Bronchial epithelial cell (primary cell): Measurements from ENCODE around the gene PHPT1. TPM values are rescaled to one million over a fixed set of nuclear protein-coding genes. Genes with fewer than 3 reads are reported as not detected.
"Not testable (repeated sequence)": the region's sequence is repeated elsewhere in the genome, so short reads cannot be mapped to it uniquely, and the experiment has no call there.

Source experiments
- DNase-seq: peaks from one replicate; pipeline ENCODE4 v3.0.0-alpha.2; 2010; ENCODE audit warnings: low read depth
- FAIRE-seq: peaks from 2 replicates; lab custom pipeline; 2011; peaks lifted over from hg19 to GRCh38; lab: Jason Lieb, UNC
- H3K27me3 ChIP-seq: 2 replicates; pipeline ENCODE4 v1.5.1; 2011; ENCODE audit warnings: low read length; ENCODE audit not compliant: control insufficient read depth, insufficient read depth
- H3K36me3 ChIP-seq: 2 replicates; pipeline ENCODE4 v1.5.1; 2011; ENCODE audit warnings: low read length; ENCODE audit not compliant: control insufficient read depth, insufficient read depth
- H3K4me3 ChIP-seq: 2 replicates; pipeline ENCODE4 v1.5.1; 2011; ENCODE audit warnings: mild to moderate bottlenecking, low read depth, low read length, control low read depth
- CTCF ChIP-seq: IDR thresholded peaks from 2 replicates; pipeline ENCODE4 v1.5.1; 2011; ENCODE audit warnings: mild to moderate bottlenecking, moderate library complexity, low read length, control low read depth, inconsistent platforms; ENCODE audit not compliant: insufficient read depth, severe bottlenecking
- total RNA-seq: library from RNA; depleted of rRNA; stranded (reverse); fragments of >200 nt; gene quantifications from 2 replicates; pipeline ENCODE4 v1.2.1, GENCODE V29; 2014

PHPT1 gene
- 57.9 and 124 TPM in 2 replicates for total RNA-seq

- Histone ChIP-seq H3K4me3 (peak within 1 kb of the TSS; percentile 80), H3K27me3 (peaks cover 7% of the 10 kb centered on the region), H3K36me3 (peaks cover 10% of the 10 kb centered on the region)
- no peak for TF ChIP-seq CTCF
- DNase-seq (peak; percentile 97), FAIRE-seq (no peak)
Observed at GRCh38 chr9:136849038-136849959, at the start of gene PHPT1. Gene PHPT1 (plus strand): TSS chr9:136849409. CDS start chr9:136849431, 22 bp downstream.

GRCh38 chr9:136799854-136800657, 49.2 kb upstream of the PHPT1 start:
- Histone ChIP-seq H3K4me3 (peak overlapping the region; percentile 25), H3K36me3 (no peaks in the 10 kb centered on the region), H3K27me3 (peaks cover 9% of the 10 kb centered on the region)
- no peak for TF ChIP-seq CTCF
- DNase-seq (peak; percentile 71), FAIRE-seq (no peak)

DNA sequence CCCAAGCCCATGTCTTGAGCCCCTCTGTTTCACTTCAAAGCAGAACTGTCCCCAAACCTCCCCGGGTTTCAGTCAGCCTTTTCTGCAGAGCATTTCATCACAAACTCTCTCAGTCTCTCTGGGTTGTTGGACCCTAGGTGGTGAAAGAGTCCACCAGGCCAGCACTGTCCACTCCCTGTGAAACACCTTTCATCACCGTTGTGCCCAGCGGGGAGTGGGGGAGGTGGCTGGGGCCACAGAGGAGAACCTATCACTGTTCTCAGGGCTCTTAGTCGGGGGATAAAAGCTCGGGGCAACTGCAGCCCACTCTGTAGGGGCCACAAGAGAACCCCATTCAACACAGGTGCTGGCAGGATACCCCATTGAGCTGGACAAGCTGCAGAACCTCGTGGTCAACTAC, 46.9 kb upstream of the PHPT1 start:
- FAIRE-seq (no peak), DNase-seq (no peak)
- Histone ChIP-seq H3K27me3 (peaks cover 7% of the 10 kb centered on the region), H3K4me3 (no peak overlapping the region), H3K36me3 (peaks cover 2% of the 10 kb centered on the region)
- TF ChIP-seq CTCF = no peak

DNA sequence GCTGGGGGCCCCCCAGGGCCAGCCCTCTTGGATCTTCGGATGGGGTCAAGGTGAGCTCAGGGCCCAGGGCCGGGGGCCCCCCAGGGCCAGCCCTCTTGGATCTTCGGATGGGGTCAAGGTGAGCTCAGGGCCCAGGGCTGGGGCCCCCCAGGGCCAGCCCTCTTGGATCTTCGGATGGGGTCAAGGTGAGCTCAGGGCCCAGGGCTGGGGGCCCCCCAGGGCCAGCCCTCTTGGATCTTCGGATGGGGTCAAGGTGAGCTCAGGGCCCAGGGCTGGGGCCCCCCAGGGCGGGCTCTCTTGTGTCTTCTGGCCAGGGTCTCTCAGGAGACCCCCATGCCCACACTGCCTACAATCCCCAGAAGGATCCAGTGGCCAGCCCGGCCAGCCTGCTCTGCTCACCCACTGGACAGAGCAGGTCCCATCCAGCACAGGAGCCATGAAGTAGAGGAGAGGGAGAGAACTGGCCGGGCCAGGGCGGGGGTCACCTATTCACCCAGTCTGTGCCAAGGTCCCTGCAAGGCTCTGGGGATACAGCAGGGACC, 46.1 kb upstream of the PHPT1 start:
- not testable (repeated sequence) for H3K4me3 ChIP-seq, FAIRE-seq, H3K27me3 ChIP-seq, H3K36me3 ChIP-seq, DNase-seq

GRCh38 chr9:136803551-136804508, 45.4 kb upstream of the PHPT1 start:
- peaks cover 2% of the 10 kb centered on the region for H3K36me3 ChIP-seq
- H3K27me3 ChIP-seq = peaks cover 3% of the 10 kb centered on the region
- DNase-seq (no peak), FAIRE-seq (no peak)
- TF ChIP-seq CTCF = no peak
- no peak overlapping the region for H3K4me3 ChIP-seq
